IMR-90 (cell line): ENCODE data around the gene PODXL2. TPM values are rescaled to one million over a fixed set of nuclear protein-coding genes. Genes with fewer than 3 reads are reported as not detected.

Experiments
- ATAC-seq: fragments of 200-7000 bp; cut with Tn5 transposase; 2 replicates; pipeline ENCODE4 v1.9.1; 2020; ENCODE audit warnings: low read depth, mild to moderate bottlenecking, moderate library complexity
- BruUV-seq: library from RNA; stranded (reverse); fragments of 400-500 nt; replicated peaks from 2 replicates; lab custom pipeline; 2021; lab: Mats Ljungman, UMichigan
- CTCF ChIA-PET: fragments of 300-600 bp; formaldehyde crosslinking; extraction: SDS; loops from one replicate; lab custom pipeline; 2021; ENCODE audit warnings: antibody characterized with exemption; lab: Yijun Ruan, JAX
- POLR2A ChIA-PET: fragments of 300-600 bp; sonication (Branson Sonifier 250); formaldehyde crosslinking; loops from one replicate; lab custom pipeline; 2022; ENCODE audit warnings: antibody characterized with exemption; ENCODE audit not compliant: unreplicated experiment; lab: Charles Lee
- DNase-seq: peaks from one replicate; pipeline ENCODE4 v3.0.0; 2013
- H2AFZ ChIP-seq: replicated peaks from 2 replicates; pipeline ENCODE3; 2013; ENCODE audit warnings: low read length, mild to moderate bottlenecking; ENCODE audit not compliant: poor library complexity
- H2AK5ac ChIP-seq: 2 replicates; pipeline ENCODE4 v1.6.1; 2013; ENCODE audit warnings: low read depth, low read length, inconsistent platforms
- H2AK9ac ChIP-seq: replicated peaks from 2 replicates; pipeline ENCODE3; 2013; ENCODE audit warnings: mild to moderate bottlenecking, low read depth, low read length, moderate library complexity; ENCODE audit not compliant: poor library complexity
- H2BK120ac ChIP-seq: 2 replicates; pipeline ENCODE4 v1.6.1; 2013; ENCODE audit warnings: low read depth, low read length, inconsistent platforms
- H2BK15ac ChIP-seq: 3 replicates; pipeline ENCODE4 v1.6.1; 2013; ENCODE audit warnings: low read depth, low read length, inconsistent platforms
- H2BK20ac ChIP-seq: 2 replicates; pipeline ENCODE4 v1.6.1; 2013; ENCODE audit warnings: low read depth, mild to moderate bottlenecking, inconsistent platforms, low read length, moderate library complexity
- H2BK5ac ChIP-seq: 2 replicates; pipeline ENCODE4 v1.6.1; 2013; ENCODE audit warnings: mild to moderate bottlenecking, low read depth, low read length, inconsistent platforms; ENCODE audit not compliant: poor library complexity, severe bottlenecking
- H3K14ac ChIP-seq: replicated peaks from 2 replicates; pipeline ENCODE4 v1.6.1; 2013; ENCODE audit warnings: low read depth, low read length, inconsistent platforms
- H3K18ac ChIP-seq: 2 replicates; pipeline ENCODE4 v1.6.1; 2013; ENCODE audit warnings: low read depth, low read length, control low read depth
- H3K23ac ChIP-seq: 2 replicates; pipeline ENCODE4 v1.6.1; 2013; ENCODE audit warnings: low read depth, low read length, inconsistent platforms
- H3K27ac ChIP-seq: 2 replicates; pipeline ENCODE4 v1.5.1; 2013; ENCODE audit warnings: mild to moderate bottlenecking, control low read depth, low read length; ENCODE audit not compliant: insufficient read depth
- H3K27me3 ChIP-seq: 2 replicates; pipeline ENCODE4 v1.6.1; 2013; ENCODE audit warnings: low read length; ENCODE audit not compliant: control insufficient read depth, insufficient read depth
- H3K36me3 ChIP-seq: 2 replicates; pipeline ENCODE4 v1.6.1; 2013; ENCODE audit warnings: low read length, mixed read lengths; ENCODE audit not compliant: control insufficient read depth, insufficient read depth
- H3K4ac ChIP-seq: 2 replicates; pipeline ENCODE4 v1.6.1; 2013; ENCODE audit warnings: low read depth, low read length, inconsistent platforms
- H3K4me1 ChIP-seq: 2 replicates; pipeline ENCODE4 v1.6.1; 2013; ENCODE audit warnings: low read length, mixed read lengths; ENCODE audit not compliant: control insufficient read depth, insufficient read depth
- H3K4me2 ChIP-seq: 2 replicates; pipeline ENCODE4 v1.6.1; 2013; ENCODE audit warnings: low read depth, mild to moderate bottlenecking, control low read depth, low read length, moderate library complexity
- H3K4me3 ChIP-seq: 2 replicates; pipeline ENCODE4 v1.5.1; 2013; ENCODE audit warnings: low read depth, mild to moderate bottlenecking, control low read depth, low read length, moderate library complexity; ENCODE audit not compliant: insufficient read depth
- H3K56ac ChIP-seq: 2 replicates; pipeline ENCODE4 v1.6.1; 2013; ENCODE audit warnings: low read length, inconsistent platforms; ENCODE audit not compliant: insufficient read depth; ENCODE audit errors: extremely low read depth
- H3K79me1 ChIP-seq, 2 experiments: 2 replicates each; pipeline ENCODE4 v1.6.1; 2013; ENCODE audit warnings: low read length in 2 of 2, inconsistent platforms in 1 of 2, low read depth in 1 of 2
- H3K9ac ChIP-seq: 2 replicates; pipeline ENCODE4 v1.6.1; 2013; ENCODE audit warnings: low read depth, low read length, control low read depth
- H3K9me1 ChIP-seq: 2 replicates; pipeline ENCODE4 v1.6.1; 2013; ENCODE audit warnings: low read length, inconsistent platforms; ENCODE audit not compliant: insufficient read depth
- H3K9me3 ChIP-seq: 2 replicates; pipeline ENCODE4 v1.6.1; 2013; ENCODE audit warnings: low read length; ENCODE audit not compliant: control insufficient read depth, insufficient read depth
- H4K20me1 ChIP-seq: 2 replicates; pipeline ENCODE4 v1.6.1; 2013; ENCODE audit warnings: low read length, inconsistent platforms; ENCODE audit not compliant: insufficient read depth
- H4K5ac ChIP-seq: 2 replicates; pipeline ENCODE4 v1.6.1; 2013; ENCODE audit warnings: mild to moderate bottlenecking, low read depth, low read length, control low read depth
- H4K8ac ChIP-seq, 2 experiments: 2 replicates each; pipeline ENCODE4 v1.6.1; 2013; ENCODE audit warnings: low read depth in 2 of 2, low read length in 2 of 2, control low read depth in 1 of 2, inconsistent platforms in 1 of 2
- H4K91ac ChIP-seq: 2 replicates; pipeline ENCODE4 v1.6.1; 2013; ENCODE audit warnings: low read depth, low read length, inconsistent platforms; ENCODE audit not compliant: insufficient read depth
- CEBPB ChIP-seq: IDR thresholded peaks from 2 replicates; pipeline ENCODE4 v1.6.1; 2012; ENCODE audit warnings: low read depth, low read length, improper control_type of control experiment
- MAFK ChIP-seq: IDR thresholded peaks from 2 replicates; pipeline ENCODE4 v1.6.1; 2012; ENCODE audit warnings: low read depth, low read length, improper control_type of control experiment
- MXI1 ChIP-seq: IDR thresholded peaks from 2 replicates; pipeline ENCODE4 v1.6.1; 2012; ENCODE audit warnings: low read depth, mild to moderate bottlenecking, low read length, moderate library complexity, borderline replicate concordance
- NFE2L2 ChIP-seq: fragments of 150-350 bp; IDR thresholded peaks from 2 replicates; pipeline ENCODE4 v1.6.1; 2016; ENCODE audit warnings: low read depth, mild to moderate bottlenecking, low read length
- RAD21 ChIP-seq: IDR thresholded peaks from 2 replicates; pipeline ENCODE4 v1.6.1; 2012; ENCODE audit warnings: low read length, improper control_type of control experiment
- RCOR1 ChIP-seq: IDR thresholded peaks from 2 replicates; pipeline ENCODE4 v1.6.1; 2012; ENCODE audit warnings: mild to moderate bottlenecking, low read length, improper control_type of control experiment; ENCODE audit not compliant: insufficient replicate concordance
- RFX5 ChIP-seq: IDR thresholded peaks from 2 replicates; pipeline ENCODE4 v1.8.0; 2012; ENCODE audit warnings: low read depth, mild to moderate bottlenecking, low read length, moderate library complexity
- SMC3 ChIP-seq: fragments of 150-350 bp; IDR thresholded peaks from 2 replicates; pipeline ENCODE4 v1.6.1; 2016; ENCODE audit warnings: low read depth, mild to moderate bottlenecking, antibody characterized with exemption, low read length, moderate library complexity
- WGBS, 2 experiments: methylation state at CpG; one replicate each; pipeline versions ENCODE4 v1.1.5 to v1.1.7; 2013; ENCODE audit warnings: missing lambda C conversion rate in 2 of 2; ENCODE audit not compliant: insufficient read length in 1 of 2; ENCODE audit errors: extremely low coverage in 2 of 2; 5-methylcytosine and 5-hydroxymethylcytosine counted together
- dilution Hi-C: fragments of 300-500 bp; cut with HindIII; formaldehyde crosslinking; loops from one replicate; pipeline ENCODE4 v1.14.3; 2018; ENCODE audit warnings: low sequenced_read_pairs; ENCODE audit not compliant: unreplicated experiment
- in situ Hi-C: fragments of 300-500 bp; cut with MboI; formaldehyde crosslinking; loops from 3 replicates; pipeline ENCODE4 v1.14.3; 2019; ENCODE audit warnings: low sequenced_read_pairs, inconsistent platforms, mixed read lengths
- intact Hi-C: fragments of 100-400 bp; cut with micrococcal nuclease; formaldehyde crosslinking; loops from 2 replicates; pipeline ENCODE4 v1.10.0; 2022
- polyA plus RNA-seq, 3 experiments: library from polyadenylated mRNA; depleted of rRNA; stranded (reverse); fragments of >200 nt; gene quantifications; 2 replicates each; pipeline ENCODE4 v1.2.3, GENCODE V29; 2012; ENCODE audit warnings: low replicate concordance in 1 of 3
- total RNA-seq: library from RNA; depleted of rRNA; stranded (reverse); fragments of >200 nt; gene quantifications from 2 replicates; pipeline ENCODE4 v1.2.3, GENCODE V29; 2012
- TF ChIP-seq, protein P1 (sequence below): conservative IDR thresholded peaks from 2 replicates; pipeline ENCODE4 v1.5.1; 2012; ENCODE audit warnings: mild to moderate bottlenecking, low read depth, low read length, improper control_type of control experiment
- TF ChIP-seq, protein P2 (sequence below): fragments of 150-350 bp; IDR thresholded peaks from 2 replicates; pipeline ENCODE4 v1.6.1; 2016; ENCODE audit warnings: low read depth, mild to moderate bottlenecking, low read length, moderate library complexity, borderline replicate concordance
- TF ChIP-seq, protein P3 (sequence below): fragments of 150-350 bp; IDR thresholded peaks from 2 replicates; pipeline ENCODE4 v1.6.1; 2017; ENCODE audit warnings: mild to moderate bottlenecking, antibody characterized with exemption, low read length, low read depth

Gene PODXL2
- total and polyA plus RNA-seq, 2 of the 4 experiments (the other 2 are of a cell fraction) = 1.6 to 5.4 TPM

DNA sequence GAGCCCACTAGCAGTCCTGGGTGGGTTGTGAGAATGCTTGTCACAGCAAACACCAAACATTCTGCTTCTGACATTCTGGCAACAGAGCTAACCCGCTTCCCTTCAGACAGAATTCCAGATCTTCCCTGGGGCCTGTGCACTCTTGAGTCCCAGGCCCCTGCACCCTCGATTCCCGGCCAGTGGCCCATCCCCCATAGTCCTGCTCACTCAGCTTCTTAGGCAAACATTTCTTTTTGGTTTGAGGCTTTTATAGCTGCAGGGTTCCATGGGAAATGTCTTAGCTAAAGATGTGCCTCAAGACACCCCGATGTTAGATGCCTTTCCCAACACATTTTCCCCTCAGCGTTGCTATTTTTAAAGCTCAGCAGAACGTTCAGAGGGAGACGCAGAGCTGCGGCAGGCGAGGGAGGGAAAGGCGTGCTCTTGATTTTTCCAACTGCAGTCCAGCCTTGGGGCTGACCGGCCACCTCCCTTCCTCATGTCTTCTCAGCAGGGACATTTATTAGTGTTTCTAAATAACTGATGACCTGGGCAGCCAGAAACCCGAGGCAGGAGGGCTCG lies 78.9 kb downstream of the PODXL2 start:
- intact Hi-C loops (no loop called here), dilution Hi-C loops (no loop called here), in situ Hi-C loops (no loop called here)
- Histone ChIP-seq H2BK20ac (no peak overlapping the region), H2AK5ac (no peak overlapping the region; the same call in 1 of the 2 replicates), H3K27ac (no peak overlapping the region), H3K9me1 (peaks cover 16% of the 10 kb centered on the region), H3K36me3 (peaks cover 8% of the 10 kb centered on the region), H2AFZ (no peak overlapping the region), H3K14ac (no peak overlapping the region), H3K9me3 (no peaks in the 10 kb centered on the region), H3K27me3 (no peaks in the 10 kb centered on the region), H4K5ac (no peak overlapping the region), H3K23ac (no peak overlapping the region), H4K91ac (no peak overlapping the region), H3K18ac (no peak overlapping the region), H2BK15ac (no peak overlapping the region), H3K9ac (no peak overlapping the region), H3K4me1 (peaks cover 6% of the 10 kb centered on the region; the same call in 1 of the 2 replicates), H4K20me1 (no peaks in the 10 kb centered on the region), H3K4me2 (no peak overlapping the region), H3K4ac (no peak overlapping the region), H3K56ac (no peak overlapping the region), H3K4me3 (no peak overlapping the region), H4K8ac (no peak overlapping the region), H3K79me1 (peaks cover 10 to 51% of the 10 kb centered on the region in 2 experiments), H2BK120ac (no peak overlapping the region), H2AK9ac (no peak overlapping the region), H2BK5ac (no peak overlapping the region)
- WGBS, 2 experiments = 54% methylated on average over 4 of the region's 13 CpGs; no CpG with 5 or more reads in 1 of the 2 experiments
- ATAC-seq (no peak), DNase-seq (no peak)
- ChIA-PET CTCF (interaction anchor here (1.7 kb wide), 1 partner anchor 11 kb away, joined by 5 read pairs; no protein-coding TSS in a partner anchor), POLR2A (no interaction called here)
- TF ChIP-seq SMC3 (no peak), MXI1 (no peak), RFX5 (no peak), NFE2L2 (no peak), RAD21 (no peak), RCOR1 (no peak), CEBPB (no peak), MAFK (no peak)
- TF ChIP-seq, protein P1, sequence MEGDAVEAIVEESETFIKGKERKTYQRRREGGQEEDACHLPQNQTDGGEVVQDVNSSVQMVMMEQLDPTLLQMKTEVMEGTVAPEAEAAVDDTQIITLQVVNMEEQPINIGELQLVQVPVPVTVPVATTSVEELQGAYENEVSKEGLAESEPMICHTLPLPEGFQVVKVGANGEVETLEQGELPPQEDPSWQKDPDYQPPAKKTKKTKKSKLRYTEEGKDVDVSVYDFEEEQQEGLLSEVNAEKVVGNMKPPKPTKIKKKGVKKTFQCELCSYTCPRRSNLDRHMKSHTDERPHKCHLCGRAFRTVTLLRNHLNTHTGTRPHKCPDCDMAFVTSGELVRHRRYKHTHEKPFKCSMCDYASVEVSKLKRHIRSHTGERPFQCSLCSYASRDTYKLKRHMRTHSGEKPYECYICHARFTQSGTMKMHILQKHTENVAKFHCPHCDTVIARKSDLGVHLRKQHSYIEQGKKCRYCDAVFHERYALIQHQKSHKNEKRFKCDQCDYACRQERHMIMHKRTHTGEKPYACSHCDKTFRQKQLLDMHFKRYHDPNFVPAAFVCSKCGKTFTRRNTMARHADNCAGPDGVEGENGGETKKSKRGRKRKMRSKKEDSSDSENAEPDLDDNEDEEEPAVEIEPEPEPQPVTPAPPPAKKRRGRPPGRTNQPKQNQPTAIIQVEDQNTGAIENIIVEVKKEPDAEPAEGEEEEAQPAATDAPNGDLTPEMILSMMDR = no peak
- TF ChIP-seq, protein P2, sequence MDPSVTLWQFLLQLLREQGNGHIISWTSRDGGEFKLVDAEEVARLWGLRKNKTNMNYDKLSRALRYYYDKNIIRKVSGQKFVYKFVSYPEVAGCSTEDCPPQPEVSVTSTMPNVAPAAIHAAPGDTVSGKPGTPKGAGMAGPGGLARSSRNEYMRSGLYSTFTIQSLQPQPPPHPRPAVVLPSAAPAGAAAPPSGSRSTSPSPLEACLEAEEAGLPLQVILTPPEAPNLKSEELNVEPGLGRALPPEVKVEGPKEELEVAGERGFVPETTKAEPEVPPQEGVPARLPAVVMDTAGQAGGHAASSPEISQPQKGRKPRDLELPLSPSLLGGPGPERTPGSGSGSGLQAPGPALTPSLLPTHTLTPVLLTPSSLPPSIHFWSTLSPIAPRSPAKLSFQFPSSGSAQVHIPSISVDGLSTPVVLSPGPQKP = no peak
- TF ChIP-seq, protein P3, sequence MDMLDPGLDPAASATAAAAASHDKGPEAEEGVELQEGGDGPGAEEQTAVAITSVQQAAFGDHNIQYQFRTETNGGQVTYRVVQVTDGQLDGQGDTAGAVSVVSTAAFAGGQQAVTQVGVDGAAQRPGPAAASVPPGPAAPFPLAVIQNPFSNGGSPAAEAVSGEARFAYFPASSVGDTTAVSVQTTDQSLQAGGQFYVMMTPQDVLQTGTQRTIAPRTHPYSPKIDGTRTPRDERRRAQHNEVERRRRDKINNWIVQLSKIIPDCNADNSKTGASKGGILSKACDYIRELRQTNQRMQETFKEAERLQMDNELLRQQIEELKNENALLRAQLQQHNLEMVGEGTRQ = no peak
- no TSS peak for BruUV-seq
